Measurements from ENCODE around the gene CCDC50. TPM values are rescaled to one million over a fixed set of nuclear protein-coding genes. Genes with fewer than 3 reads are reported as not detected.

The CCDC50 gene
- polyA plus RNA-seq, 1 donor, result 30.1 TPM

- no peak for DNase-seq
Observed at GRCh38 chr3:191350396-191351090, 21.3 kb downstream of the CCDC50 start.

GRCh38 chr3:191352014-191352413, 22.8 kb downstream of the CCDC50 start:
- DNase-seq, result no peak

- DNase-seq, result no peak
Observed at GRCh38 chr3:191353022-191353777, 24.0 kb downstream of the CCDC50 start.

GRCh38 chr3:191355406-191355805, 26.2 kb downstream of the CCDC50 start:
- no peak for DNase-seq

- peak; percentile 30 for DNase-seq
Observed at GRCh38 chr3:191356631-191357439, 27.6 kb downstream of the CCDC50 start.

GRCh38 chr3:191357909-191358308, 28.7 kb downstream of the CCDC50 start:
- DNase-seq, result no peak

GRCh38 chr3:191358929-191359328, 29.7 kb downstream of the CCDC50 start:
- DNase-seq, result no peak

GRCh38 chr3:191360620-191361019, 31.4 kb downstream of the CCDC50 start:
- no peak for DNase-seq

- no peak for DNase-seq
Observed at GRCh38 chr3:191361456-191361855, 32.3 kb downstream of the CCDC50 start.

GRCh38 chr3:191362037-191362436, 32.8 kb downstream of the CCDC50 start:
- DNase-seq, result no peak

- DNase-seq, result no peak
Observed at GRCh38 chr3:191362524-191363090, 33.4 kb downstream of the CCDC50 start.

- no peak for DNase-seq
Observed at GRCh38 chr3:191363221-191363620, 34.0 kb downstream of the CCDC50 start.

GRCh38 chr3:191366675-191367074, 37.5 kb downstream of the CCDC50 start:
- DNase-seq, result no peak

- no peak for DNase-seq
Observed at GRCh38 chr3:191368755-191369615, 39.8 kb downstream of the CCDC50 start.

- no peak for DNase-seq
Observed at GRCh38 chr3:191369616-191370010, 40.4 kb downstream of the CCDC50 start.

- no peak for DNase-seq
Observed at GRCh38 chr3:191372122-191372521, 42.9 kb downstream of the CCDC50 start.

GRCh38 chr3:191373327-191373726, 44.1 kb downstream of the CCDC50 start:
- no peak for DNase-seq

- DNase-seq, result peak; percentile 47
Observed at GRCh38 chr3:191376516-191377141, 47.4 kb downstream of the CCDC50 start.

GRCh38 chr3:191378142-191378812, 49.1 kb downstream of the CCDC50 start:
- DNase-seq, result no peak

GRCh38 chr3:191379446-191379845, 50.3 kb downstream of the CCDC50 start:
- DNase-seq, result no peak

GRCh38 chr3:191380001-191380400, 50.8 kb downstream of the CCDC50 start:
- no peak for DNase-seq

Measured in hindlimb muscle (tissue), 1 donor.